Measurements from ENCODE around the gene ALG14.
"Not testable (repeated sequence)": the region's sequence is repeated elsewhere in the genome, so short reads cannot be mapped to it uniquely, and the experiment has no call there.

ALG14 gene

DNA sequence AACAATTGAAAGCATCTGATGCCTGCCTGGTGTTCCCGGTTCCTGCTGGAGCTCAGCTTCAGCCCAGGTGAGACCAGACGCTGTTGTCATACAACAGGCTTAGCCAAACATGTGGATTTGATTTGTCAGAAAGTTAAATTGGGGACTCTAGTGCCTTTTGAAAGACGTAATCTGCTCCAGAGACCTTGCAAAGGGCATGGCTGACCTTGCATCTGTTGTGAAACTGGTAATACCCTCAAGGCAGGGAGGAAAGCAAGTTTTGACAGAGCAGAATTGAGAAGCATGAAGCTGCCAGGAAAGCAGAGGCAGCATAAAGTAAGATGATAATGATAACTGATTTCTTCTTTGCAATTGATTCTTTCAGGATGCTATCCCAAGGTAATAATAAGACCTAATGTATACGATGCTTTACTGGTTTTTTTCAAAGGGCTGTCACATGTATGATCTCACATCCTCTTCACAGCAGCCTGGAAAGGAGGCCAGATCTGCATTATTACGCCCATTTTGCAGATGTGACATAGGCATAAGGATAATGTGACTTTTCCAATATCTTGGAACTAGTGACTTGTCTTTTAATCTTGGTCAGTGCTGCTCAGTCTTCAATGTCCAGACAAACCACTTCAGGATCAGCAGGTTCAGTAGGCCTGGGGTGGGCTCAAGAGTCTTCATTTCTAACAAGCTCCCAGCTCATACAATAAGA is 121.1 kb downstream of the ALG14 start:
- DNase-seq: no peak

DNA sequence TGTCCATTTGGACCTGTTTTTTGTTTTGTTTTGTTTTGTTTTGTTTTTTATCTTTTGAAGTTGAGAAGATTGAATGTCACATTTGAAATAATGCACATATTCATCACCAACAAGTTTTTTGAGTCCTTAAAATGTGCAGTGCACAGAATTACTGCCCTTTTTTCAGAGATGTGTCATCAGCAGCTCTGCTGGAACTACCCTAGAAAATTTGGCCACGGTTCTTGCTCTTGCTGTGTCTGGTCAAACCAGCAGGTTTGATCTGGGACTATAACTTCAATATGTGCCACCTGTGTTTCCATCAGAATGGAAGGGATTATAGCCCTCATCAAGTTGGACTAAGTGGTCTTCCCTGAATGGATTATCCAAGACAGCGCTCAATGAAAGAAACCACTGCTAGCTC is 121.7 kb downstream of the ALG14 start:
- DNase-seq: no peak

DNA sequence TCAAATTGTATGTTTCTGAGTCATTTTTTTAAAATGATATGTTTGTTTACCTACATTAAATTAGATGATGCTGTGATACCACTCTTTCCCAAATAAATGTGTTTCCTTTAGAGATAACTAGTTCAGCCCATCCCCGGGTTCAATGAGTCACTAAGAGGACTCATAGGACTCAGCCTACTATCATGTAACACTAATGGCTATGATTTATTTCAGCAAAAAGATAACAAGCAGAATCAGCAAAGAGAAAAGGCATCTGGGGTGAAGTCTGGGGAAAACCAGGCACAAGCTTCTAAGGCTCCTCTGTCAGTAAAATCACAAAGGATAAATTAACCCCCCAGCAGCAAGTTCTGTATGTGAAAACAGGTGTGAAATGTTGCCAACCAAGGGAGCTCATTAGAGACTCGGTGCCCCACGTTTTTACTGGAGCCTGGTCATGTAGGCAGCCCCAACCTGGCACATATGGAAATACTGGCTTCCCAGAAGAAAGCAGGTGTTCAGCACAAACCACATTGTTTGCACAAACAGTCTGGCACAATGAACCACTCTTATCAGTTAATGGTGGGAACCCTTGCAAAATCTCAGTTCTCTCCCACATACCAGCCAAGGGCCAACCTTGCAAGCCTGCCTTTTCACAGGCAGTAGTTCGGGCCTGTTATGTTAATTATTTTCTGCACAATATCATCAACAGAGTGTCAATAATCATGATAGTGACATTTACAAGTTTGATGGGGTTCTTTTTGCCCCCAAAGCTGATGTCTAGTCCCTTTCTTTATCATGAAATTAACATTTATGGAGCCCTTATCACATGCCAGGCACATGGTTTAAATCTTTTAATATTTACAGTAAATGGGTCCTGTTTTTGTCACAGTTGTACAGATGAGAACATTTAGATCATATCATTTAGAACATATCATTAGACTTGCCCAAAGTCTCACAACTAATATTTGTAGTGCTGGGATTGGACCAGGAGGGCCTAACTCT is 122.8 kb downstream of the ALG14 start:
- DNase-seq: no peak

DNA sequence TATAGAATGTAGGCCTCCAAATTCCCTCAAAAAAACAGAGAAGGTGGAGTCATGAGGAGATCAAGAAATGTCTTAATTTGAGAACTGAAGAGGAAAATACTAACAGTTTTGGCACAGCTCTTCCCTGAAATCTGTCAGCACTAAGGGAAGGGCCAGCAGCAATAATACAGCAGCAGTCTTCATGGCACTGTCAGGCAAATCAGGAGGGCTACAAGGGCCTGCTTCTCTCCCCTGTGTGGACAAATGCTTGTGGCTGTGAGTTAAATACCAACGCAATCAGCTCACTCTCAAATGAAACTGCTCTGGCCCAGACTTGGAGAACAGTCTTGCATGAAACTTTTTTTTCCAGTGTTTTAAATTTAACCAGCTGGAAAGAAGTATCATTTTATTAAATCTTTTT is 125.3 kb downstream of the ALG14 start:
- DNase-seq: no peak

DNA sequence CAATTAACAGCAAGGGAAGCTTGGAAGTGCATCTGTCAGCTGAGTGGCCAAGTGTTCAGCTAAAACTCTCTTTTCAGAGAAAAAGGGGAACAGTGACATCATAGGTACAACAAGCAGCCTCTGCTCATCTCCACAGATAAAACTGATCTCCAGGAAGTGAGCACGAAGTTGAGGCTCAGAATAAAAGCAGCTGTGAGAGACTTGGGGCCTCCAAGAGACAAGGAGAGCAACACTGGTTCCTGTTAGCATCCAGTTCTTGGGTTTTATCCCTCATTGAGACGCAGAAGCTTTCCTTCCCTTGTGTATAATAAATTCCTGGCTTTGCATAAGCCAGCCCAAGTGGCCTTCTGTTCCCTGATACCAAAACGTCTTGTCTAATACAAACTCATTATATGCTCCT is 125.9 kb downstream of the ALG14 start:
- DNase-seq: no peak

DNA sequence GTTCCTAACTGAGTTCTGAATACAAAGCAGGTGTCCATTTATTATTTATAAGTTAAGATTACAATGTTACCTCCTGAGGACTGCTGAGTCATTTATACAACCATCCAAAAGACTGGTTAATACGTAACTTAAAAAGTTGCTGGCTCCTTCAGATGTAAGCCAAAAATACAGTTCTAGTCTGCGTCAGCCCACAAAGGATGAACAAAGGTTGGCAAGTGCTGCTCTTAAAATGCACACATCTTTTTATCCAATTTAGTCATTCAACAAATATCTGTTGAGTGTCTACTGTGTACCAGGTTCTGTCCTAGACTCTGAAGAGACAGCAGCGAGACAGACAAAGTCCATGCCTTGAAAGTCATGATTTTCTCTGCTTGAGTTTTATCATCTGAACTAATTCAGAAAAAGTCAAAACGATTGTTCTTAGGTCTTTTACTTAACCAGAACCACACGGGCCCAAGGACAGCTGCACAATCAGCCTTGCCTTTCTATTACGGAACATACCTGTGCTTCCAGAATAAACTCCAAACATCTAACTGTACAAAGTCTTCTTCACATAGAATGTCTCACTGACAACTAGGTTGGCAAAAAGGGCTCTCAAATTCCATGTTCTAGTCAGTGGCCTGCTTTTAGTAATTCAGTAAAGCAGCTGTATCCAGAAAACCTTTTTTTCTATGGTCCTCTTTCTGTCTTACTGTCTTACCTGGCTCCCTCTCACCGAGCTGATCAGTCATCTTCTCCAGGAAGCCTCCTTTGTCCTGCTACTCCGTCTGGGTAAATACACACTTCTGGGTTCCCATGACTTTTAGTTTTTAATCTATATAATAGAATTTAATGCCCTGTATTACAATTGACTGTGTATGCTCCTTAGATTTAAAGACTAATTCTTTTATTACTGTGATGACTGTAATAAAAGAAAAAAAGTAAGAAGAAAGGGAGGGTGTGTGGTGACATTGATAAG is 130.3 kb downstream of the ALG14 start:
- no peak for DNase-seq

DNA sequence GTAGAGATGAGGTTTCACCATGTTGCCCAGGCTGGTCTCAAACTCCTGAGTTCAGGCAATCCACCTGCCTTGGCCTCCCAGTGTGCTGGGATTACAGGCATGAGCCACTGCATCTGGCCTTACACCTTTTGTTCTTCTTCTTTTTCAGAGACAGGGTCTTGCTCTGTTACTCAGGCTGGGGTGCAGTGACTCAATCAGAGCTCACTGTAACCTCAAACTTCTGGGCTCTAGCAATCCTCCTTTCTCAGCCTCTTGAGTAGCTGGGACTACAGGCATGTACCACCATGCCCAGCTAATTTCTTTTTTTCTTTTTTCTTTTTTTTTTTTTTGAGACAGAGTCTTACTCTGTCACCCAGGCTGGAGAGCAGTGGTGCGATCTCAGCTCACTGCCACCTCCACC is 131.3 kb downstream of the ALG14 start:
- DNase-seq: not testable (repeated sequence)

DNA sequence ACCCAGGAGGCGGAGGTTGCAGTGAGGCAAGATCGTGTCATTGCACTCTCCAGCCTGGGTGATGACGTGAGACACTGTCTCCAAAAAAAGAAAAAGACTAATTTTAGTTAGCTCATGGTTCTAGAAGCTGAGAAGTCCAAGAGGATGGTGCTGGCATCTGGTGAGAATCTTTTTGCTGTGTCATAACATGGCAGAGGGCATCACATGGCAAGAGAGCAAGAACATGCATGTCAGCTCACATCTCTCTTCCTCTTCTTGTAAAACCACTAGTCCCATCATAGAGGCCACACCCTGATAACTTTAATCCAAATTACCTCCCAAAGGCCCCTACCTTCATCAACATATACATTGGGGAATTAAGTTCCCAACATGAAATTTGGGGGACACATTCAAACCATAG is 132.0 kb downstream of the ALG14 start:
- no peak for DNase-seq

DNA sequence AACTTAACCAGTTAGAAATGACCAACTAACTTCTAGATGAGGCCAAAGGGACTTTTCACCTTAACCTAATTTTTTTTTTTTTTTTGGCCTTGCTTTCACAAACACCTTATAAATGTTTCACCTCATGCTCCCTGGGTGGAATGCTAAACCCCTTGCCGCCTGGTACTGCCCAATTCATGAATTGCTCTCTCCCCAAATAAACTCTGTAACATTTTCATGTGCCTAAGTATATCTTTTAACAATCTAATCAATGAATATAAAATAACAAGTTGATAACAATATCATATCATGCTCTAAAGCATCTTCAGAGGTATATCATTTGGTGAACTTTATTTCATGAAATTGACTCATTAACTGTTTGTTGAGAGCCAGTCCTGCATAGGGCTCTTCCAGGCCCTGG is 134.9 kb downstream of the ALG14 start:
- no peak for DNase-seq

DNA sequence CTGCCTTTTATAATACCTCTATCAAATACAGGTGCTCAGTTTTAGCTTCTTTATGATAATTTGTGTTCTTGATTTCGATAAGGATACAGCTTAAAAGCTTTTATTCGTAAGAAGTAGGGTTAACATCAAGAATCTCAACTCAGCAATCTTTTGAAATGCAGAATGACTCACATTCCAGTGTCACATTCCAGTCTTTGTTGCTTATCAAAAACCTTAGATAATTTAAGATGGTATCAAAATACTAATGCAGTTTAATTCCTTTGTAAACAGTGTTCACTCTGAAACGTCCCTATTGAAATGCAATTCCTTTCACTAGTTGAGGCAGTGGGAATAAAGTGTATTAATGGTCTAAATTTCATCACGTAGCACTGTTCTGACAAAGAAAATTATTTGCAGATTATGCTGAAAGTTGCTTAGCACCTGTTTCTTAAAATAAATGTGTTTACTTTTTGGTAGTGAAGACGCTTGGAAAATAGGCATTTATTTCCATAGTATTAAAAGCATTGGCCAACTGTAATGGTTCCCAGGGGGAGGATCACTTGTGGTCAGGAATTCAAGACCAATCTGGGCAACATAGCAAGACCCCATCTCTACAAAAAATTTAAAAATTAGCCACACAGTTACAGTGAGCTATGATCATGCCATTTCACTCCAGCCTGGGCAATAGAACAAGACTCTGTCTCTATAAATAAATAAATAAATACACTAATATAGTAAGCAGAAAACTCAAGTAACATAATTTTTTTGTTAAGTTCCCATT is 135.7 kb downstream of the ALG14 start:
- DNase-seq: no peak

DNA sequence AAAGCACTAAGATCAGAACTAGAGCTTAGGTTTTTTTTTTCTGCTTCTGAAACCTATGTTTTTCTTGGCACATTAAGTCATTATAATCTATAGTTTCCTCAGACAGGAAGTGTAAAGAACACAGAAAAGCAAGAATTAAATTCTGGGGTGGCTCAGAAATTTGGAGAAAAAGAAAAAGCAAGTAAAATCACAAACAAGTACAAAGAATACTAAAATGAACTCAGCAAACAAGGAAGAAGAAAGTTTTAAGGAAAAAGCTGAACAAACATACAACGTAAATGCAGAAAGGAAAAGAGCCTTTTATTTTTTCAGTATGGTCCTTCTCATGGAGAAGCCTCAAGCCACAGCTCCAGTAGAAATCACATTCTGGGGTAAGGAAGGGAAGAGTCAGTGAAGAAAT is 137.3 kb downstream of the ALG14 start:
- DNase-seq: no peak

DNA sequence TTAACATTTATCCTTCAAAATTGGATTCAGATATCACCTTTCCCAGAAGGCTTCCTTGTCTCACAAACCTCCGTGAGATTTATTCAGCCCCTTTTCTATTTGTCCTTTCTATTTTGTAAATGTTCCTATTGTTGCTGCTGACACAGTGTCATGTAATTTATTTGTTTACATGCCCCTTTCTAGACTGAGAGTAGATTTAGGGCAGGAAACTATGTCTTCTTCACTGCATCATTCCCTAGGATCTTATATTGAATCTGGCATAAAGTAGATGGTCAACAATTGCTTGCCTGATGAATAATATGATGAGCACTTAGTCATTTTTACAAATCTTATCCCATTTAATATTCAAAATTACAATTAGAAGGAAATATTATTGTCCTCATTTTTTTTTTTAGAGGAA is 137.7 kb downstream of the ALG14 start:
- DNase-seq: no peak

DNA sequence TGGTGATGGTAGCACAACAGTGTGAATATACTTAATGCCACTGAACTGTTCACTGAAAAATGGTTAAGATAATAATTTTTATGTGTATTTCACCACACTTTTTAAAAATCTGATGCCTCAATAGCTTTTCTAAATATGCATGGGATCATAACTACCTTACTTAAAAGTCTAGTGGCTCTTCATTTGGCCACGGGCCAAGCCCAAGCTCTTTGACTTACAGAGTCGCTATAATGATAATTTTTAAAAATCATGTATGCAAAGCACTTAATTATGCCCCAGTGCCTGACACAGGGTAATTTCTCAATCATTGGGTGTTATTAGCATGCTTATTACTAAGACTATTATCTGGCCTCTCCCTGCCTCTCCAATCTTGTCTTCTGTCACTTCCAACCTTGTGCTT is 138.2 kb downstream of the ALG14 start:
- no peak for DNase-seq

DNA sequence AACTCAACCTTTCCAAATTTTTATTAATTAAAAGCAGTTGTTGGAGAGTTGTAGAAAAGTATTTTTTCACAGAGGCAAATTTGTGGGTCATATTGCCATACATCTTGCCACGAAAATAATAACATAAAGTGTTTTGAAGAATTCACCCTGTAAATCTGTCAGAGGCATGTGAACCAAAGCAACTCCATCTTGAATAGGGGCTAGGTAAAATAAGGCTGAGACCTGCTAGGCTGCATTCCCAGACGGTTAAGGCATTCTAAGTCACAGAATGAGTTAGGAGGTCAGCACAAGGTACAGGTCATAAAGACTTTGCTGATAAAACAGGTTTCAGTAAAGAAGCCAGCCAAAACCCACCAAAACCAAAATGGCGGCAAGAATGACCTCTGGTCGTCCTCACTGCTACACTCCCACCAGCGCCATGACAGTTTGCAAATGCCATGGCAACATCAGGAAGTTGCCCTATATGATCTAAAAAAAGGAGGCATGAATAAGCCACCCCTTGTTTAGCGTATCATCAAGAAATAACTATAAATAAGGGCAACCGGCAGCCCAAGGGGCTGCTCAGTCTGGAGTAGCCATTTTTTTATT is 141.4 kb downstream of the ALG14 start:
- DNase-seq: no peak

DNA sequence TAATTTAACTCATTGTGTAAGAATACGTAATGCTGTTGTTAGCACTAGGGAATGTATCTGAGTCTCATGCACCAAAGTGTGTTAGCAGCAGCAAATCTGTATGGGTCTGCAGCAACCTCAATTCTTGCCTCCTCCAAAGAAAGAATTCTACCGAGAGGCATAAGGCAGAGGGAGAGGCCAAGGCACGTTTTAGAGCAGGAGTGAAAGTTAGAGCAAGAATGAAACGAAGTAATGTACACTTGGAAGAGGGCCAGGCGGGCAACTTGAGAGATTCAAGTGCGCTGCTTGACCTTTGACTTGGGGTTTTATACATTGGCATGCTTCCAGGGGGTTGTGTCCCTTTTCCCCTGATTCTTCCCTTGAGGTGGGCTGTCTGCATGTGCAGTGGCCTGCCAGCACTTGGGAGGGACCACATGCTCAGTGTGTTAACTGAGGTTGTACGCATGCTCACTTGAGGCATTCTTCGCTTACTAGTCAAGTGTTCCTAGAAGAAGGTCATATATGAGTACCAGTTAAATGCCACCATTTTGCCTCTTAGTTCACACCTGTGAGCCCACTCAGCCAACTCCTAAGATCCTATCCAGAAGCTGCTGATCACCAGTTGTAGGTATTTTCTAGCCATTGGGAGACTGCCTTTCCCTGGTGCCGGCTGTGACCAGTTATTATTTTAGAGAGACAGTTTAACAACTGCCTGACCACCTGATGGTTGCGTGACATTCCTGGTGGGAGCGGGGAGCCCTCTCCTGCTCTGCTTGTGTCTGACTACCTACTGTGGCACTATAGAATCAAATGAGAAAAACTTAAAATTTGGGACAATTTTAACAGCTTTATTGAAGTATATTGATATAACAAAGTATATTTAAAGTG is 143.2 kb downstream of the ALG14 start:
- DNase-seq: no peak

DNA sequence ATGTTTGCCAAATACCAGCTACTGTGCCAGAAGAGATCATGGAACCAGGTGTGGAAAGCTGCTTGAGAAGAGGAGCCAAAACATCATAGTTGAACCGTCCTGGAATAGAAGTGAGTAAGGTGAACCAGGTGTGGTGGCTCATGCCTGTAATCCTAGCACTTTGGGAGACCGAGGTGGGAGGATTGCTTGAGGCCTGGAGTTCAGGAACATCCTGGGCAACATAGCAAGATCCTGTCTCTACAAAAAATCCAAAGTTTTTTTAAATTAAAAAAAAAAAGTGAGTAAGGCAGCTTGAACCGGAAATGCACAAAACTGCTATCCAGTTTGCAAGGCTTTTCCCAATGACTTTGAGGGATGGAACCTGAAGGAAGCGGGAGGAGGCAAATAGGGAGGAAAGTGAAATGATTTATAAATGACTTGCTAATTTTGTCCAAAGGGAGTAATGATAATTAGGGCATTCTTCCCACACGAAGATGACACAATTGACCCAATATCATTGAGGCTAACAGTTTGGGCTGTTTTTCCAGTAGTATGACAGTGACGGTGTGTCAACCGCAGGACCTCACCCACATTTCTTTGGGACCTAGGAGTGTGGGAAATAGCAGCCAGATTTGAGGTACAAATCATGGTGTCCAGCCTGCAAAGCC is 144.3 kb downstream of the ALG14 start:
- DNase-seq: no peak

DNA sequence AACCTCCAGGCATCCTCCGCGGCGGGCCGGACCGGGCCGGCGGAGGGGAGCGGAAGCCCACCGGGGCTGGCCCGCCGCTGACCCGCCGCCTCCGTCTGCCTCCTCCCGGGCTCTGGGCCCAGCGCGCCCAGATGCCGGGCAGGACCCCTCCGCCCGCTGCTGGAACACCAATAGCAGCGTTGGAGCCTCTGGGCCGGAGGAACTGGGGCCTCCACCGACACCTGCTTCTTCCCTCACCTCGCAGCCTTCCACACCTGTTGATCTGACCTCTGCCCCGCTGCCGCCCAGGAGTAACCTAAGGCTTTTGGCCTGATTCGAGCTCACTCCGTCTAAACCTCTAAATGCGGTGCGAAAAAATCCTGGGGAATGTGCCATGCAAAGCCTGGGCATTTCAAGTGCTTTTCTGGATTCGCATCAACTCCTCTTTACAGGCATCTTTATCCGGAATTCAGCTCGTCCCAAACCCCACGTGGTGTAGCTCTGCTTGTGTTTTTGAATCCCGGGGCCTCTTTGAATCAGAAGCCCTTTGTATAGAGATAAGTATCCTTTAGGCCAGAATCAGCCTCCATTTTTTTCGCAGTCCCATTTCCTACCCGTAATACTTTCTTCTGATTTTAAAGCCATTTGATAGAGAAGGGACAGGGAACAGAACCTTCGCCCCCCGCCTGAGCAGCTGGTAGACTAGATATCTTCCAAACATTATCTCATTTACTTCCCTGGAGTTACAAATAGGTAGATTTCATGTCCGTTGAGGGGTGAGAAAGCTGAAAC is 145.2 kb downstream of the ALG14 start:
- no peak for DNase-seq

DNA sequence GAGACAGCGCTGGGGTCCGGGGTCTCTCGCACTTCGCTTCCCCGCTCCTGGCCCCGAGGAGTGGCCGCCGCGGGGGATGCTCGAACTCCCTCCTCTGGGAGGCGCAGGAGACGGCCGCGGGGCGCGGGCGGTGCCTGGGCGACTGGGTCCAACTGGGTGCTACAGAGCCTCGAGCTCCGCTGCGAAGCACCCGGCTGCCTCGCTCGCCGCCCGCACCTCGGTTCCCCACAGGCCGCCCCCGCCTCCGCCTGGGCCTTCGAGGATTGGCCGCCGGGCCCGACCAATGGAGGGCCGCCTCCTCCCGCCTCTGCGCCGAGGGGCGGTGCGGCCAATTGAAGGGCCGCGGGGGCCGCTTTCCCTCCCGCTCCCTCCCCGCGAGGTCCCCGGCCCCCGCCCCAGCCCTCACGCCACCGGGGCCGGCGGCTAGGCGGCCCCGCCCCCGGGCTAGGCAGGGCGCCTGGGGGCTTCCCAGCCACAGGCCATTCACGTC is 145.8 kb downstream of the ALG14 start, which contains the start of gene CNN3:
TSS of gene CNN3 (minus strand) at position 196 of the 490 bp plus-strand sequence. CDS start 216 bp downstream, outside the sequence.
- DNase-seq: no peak
